NOMO-1 treated with DMSO at 0.1 percent for 48 hours (cell line): ENCODE results near the gene ELANE.
"Not testable (repeated sequence)": the region's sequence is repeated elsewhere in the genome, so short reads cannot be mapped to it uniquely, and the experiment has no call there.

Source experiments
- DNase-seq: peaks from one replicate; lab custom pipeline; 2025; ENCODE audit not compliant: unreplicated experiment; lab: John Stamatoyannopoulos, UW

ELANE gene

DNA sequence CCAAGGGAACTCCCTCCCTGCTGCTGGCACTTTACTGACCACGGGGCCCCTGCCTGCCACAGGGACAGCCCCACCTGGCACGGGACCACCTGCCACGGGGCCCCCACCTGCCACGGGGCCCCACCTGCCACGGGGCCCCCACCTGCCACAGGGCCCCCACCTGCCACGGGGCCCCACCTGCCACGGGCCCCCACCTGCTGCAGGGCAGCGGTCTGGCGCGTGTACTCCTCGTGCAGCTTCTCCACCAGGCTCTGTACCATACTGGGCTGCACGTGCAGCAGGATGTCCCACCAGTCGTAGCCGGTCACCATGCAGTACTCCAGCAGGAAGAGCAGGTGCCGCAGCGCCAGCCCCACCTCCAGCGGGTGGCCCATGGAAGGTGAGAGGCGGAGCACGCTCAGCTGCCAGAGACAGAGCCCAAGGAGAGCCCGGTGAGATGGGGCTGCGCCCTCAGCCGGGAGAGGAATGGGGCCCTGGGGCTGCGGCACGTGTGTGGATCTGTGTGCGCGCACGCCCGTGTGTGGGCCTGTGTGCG lies 24.7 kb downstream of the ELANE start:
- no peak for DNase-seq

DNA sequence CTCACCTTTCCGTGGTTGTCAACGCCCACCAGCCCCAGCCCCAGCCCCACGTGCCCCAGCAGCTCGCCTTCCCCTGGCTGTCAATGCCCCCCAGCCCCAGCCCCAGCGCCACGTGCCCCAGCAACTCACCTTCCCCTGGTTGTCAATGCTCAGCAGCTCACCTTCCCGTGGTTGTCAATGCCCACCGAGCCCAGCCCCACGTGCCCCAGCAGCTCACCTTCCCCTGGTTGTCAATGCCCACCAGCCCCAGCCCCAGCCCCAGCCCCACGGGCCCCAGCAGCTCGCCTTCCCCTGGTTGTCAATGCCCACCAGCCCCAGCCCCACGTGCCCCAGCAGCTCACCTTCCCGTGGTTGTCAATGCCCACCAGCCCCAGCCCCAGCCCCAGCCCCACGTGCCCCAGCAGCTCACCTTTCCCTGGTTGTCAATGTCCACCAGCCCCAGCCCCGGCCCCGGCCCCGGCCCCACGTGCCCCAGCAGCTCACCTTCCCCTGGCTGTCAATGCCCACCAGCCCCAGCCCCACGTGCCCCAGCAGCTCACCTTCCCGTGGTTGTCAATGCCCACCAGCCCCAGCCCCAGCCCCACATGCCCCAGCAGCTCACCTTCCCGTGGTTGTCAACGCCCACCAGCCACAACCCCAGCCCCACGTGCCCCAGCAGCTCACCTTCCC lies 26.0 kb downstream of the ELANE start:
- not testable (repeated sequence) for DNase-seq

DNA sequence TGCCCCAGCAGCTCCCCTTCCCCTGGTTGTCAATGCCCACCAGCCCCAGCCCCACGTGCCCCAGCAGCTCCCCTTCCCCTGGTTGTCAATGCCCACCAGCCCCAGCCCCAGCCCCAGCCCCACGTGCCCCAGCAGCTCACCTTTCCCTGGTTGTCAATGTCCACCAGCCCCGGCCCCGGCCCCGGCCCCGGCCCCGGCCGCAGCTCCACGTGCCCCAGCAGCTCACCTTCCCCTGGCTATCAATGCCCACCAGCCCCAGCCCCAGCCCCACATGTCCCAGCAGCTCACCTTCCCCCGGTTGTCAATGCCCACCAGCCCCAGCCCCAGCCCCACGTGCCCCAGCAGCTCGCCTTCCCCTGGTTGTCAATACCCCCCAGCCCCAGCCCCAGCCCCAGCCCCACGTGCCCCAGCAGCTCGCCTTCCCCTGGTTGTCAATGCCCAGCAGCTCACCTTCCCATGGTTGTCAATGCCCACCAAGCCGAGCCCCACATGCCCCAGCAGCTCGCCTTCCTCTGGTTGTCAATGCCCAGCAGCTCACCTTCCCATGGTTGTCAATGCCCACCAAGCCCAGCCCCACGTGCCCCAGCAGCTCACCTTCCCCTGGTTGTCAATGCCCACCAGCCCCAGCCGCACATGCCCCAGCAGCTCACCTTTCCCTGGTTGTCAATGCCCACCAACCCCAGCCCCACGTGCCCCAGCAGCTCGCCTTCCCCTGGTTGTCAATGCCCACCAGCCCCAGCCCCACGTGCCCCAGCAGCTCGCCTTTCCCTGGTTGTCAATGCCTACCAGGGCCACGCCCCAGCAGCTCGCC lies 26.9 kb downstream of the ELANE start:
- not testable (repeated sequence) for DNase-seq

DNA sequence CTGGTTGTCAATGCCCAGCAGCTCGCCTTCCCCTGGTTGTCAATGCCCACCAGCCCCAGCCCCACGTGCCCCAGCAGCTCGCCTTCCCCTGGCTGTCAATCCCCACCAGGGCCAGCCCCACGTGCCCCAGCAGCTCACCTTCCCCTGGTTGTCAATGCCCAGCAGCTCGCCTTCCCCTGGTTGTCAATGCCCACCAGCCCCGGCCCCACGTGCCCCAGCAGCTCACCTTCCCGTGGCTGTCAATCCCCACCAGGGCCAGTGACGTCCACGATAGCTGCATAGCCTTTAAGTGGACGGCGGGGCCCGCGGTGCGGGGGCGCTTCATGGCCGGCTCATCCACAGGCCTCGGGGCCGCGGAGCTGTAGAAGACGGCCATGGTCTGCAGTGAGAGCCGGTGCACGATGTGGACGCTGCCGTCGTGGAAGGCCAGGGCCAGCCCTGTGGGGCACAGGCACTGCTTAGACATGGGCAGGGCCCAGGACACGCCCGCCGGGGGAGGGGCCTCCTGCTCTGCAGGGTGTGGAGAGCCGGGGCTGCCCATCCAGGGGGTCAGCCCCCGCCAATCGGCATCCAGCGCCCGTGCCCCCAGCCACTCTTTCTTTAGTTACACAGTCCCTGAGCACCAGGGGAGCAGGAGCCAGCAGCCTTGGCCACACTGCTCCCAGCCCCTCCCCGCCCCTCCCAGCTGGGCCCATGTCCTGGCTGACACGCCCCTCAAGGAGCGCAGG lies 27.8 kb downstream of the ELANE start:
- no peak for DNase-seq

DNA sequence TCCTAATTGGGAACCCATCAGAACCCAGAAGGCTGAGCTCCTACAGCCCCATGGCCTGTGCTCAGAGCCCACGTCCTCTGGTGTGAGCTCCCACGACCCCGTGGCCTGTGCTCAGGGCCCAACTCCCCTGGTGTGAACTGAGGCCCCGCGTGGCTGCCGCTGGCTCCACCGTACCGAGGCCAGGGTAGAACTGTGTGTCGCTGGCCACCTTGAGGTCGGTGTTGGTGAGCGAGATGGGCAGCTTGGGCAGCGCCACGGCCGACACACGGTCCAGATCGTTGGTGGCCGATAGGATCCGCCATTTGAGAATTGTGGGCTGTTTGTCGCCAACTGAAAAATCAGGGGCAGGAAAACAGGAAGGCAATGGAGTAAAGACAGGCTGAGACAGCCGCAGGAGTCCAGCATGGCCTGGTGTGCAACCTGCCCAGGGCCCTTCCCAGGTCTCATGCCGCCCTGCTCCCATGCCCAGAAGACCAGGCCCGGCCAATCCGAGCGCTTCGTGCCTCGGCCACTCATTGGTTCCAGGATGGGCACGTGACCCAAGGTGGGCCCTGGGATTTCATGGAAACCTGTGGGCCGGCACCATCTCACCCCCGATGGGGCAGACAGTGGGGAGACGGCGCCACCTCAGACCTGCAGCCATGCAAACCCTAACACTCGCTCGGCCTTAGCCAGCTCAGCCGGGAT lies 29.4 kb downstream of the ELANE start:
- DNase-seq, result no peak

DNA sequence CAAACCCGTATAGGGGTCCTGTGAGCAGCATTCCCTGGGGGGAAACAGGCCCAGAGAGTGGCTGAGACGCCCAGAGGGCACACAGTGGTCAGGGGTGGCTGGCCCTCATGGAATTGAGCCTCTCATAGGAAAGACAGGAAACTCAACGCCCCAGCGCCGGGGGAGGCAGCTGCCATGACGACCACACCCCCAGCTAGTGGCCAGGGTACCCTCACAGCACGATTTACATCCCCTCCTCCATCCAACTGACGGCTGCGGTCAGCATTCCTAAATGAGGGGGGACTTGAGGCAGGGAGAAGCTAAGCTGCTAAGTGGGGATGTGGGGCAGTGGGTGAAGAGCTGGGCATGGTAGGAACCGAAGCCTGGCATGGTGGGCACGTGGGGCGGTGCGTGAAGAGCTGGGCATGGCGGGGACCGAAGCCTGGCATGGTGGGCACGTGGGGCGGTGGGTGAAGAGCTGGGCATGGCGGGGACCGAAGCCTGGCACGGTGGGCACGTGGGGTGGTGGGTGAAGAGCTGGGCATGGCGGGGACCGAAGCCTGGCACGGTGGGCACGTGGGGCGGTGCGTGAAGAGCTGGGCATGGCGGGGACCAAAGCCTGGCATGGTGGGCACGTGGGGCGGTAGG lies 30.9 kb downstream of the ELANE start:
- DNase-seq, result no peak

DNA sequence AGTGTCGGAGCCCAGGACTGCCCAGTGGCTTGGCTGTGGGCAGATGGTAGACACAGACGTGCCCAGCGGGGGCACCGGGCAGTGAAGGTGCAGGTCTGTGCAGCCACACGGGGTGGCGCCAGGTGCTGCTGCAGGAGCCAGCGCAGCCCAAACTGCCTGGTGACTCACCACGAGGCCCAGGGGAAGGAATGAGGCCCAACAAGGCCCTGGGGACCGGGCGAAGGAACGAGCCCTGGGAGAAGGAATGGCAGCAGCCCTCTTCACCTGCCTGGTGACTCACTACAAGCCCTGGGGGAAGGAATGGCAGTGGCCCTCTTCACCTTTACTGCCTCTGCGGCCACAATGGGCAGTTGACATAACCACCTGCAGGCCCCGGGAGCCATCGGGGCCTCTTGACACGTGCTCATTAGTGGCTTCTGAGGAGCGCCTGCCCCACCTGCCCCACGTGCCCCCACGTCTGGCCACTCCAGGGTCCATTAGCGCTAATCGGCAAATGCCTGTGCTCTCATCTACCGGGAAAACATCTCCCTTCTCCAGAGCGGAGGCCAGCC lies 31.6 kb downstream of the ELANE start:
- DNase-seq, result no peak

DNA sequence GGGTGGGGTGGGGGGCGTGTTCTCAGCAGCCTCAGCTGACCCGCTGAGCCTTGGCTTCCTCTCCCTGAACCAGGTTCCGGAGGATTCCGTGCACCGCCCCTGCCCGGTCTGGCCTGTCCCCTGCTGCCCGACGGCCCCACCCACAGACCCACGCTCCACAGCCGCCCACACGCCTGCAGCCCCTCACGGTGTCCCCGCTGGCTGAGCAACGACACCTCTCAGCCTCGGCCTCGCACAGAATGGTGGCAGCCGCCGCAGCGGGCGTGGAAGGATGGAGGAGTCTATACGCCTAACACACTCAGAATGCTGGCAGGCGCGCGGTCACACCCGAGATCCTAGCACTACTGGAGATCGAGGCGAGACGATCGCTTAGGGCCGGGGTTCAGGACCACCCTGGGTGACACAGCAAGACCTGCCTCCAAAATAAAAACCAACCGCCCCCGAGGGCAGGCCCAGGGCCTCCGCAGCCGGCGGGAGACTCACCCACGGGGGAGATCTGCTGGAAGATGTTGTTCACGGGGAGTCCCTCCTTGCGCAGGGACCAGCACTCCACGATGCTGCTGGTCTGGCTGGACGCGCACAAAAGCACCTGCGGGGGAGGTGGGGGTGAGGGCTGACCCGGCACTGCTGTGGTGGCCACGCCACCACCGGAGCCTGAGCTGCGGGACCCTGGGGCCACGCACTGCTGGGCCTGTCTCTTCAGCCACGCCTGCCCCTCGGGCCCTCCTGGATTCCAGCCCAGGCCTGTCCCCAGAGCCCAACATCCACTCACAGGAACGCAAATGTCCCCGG lies 32.5 kb downstream of the ELANE start:
- DNase-seq, result no peak

DNA sequence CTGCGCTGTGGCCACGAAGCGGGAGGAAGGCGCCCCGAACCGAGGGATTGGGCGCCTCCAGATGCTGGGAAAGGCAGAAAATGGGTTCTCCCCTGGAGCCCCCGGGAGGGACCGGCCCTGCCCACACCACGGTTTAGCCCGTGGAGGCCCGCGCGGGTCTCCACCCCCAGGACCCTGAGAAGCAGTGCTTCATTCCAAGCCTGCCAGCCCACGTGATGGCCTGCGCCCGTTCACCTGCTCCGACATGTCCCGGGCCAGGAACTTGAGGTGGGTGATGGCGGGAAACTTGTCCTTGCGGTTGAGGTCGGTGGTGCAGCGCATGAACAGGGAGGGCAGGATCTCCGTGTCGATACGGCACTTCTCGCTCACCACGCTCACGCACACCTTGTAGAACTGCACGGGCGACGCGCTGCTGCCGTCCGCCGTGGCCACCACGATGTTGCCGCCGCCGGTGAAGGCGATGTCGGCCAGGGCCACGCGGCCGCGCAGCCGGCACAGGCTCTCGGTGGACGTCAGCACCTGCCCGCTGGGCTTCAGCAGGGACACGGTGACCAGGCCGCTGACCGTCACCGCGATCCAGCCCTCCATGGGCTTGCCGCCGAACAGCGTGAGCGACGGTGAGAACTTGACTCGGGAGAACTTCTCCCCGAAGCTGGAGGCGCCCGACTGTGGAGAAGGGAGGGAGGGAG lies 33.6 kb downstream of the ELANE start:
- no peak for DNase-seq

DNA sequence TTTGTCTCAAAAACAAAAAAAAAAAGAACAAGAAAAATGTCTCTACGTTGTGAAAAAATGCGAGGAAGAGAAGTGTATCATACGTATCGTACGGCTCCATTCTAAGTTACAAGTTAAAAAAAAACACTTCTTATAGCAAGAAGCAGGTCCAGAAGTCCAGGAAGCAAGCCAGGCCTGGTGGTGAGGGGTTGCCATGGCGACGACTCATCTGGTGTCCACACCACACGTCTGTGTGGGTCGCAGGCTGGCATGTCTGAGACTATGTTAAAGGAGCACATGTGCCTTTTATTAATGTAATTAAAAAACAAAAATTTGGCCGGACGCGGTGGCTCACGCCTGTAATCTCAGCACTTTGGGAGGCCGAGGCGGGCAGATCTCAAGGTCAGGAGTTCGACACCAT lies 35.0 kb downstream of the ELANE start:
- no peak for DNase-seq

DNA sequence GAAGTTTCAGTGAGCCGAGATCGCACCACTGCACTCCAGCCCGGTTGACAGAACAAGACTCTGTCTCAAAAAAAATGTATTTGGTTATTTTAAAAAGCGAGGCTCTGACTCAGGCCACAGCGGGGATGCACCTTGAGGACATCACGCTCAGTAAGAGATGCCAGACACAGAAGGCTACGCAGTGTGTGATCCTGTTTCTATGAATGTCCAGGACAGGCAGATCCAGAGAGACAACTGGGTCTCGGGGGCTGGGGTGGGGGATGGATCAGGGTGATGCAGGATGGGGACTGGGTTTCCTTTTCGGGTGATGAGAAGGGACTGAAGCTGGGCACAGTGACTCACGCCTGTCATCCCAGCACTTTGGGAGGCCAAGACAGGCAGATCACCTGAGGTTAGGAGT lies 35.5 kb downstream of the ELANE start:
- DNase-seq, result no peak

DNA sequence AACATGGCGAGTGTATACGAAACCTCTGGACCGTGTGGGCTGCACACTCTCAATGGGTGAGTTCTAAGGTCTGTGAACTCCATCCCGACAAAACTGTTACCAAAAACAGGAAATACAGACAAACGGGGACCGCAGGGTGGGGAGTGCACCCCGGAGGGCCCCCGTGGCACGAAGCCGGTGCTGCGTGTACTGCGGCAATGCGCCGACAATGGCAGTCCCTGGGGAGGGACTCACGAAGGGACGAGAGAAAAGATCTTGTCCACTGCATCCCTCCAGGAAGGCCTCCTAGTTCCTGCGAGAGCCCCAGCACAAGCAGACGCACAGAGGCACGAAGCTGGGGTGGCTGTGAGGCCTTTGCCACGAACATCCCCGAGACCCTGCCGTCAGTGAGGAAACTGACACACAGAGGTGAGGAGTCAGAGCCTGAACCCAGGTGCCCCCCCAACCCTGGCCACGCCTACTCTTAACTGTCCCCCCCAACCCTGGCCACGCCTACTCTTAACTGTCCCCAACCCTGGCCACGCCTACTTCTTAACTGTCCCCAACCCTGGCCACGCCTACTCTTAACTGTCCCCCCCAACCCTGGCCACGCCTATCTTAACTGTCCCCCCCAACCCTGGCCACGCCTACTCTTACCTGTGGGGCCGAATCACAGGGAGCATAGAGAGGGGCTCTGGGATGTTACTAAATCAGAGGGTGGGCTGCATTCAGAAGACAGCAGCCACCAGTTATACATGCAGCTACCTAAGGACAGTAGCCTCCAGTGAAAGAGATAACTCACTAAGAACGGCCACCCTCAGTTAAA lies 36.7 kb downstream of the ELANE start:
- no peak for DNase-seq

DNA sequence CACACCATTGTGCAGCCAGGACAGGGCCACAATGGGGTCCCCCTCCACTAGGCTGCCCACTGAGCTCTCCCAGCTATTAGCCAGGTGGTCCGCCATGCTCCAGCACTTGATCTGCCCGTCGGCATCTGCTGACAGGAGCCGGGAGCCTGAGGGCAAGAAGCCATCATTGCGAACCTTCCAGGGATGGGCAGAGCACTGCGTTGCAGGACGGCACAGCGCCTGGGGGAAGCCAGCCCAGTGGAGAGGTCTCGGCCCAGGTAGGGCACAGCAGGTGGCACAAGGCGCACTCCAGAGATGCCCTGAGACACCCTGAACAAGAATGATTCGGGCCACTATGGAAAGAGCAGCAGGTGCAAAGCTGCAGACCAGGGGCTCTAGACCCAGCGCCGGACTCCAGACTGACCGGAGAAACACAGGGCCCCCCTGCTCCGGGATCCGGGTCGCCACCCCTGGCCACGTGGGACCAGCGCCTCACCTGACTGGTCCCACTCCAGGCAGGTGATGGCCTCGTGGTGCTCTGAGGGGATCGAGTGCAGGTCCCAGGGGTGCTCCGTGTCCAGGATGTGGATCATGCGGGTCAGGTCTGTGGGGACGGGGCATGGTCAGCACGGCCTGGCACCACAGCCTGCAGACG lies 37.7 kb downstream of the ELANE start:
- no peak for DNase-seq

DNA sequence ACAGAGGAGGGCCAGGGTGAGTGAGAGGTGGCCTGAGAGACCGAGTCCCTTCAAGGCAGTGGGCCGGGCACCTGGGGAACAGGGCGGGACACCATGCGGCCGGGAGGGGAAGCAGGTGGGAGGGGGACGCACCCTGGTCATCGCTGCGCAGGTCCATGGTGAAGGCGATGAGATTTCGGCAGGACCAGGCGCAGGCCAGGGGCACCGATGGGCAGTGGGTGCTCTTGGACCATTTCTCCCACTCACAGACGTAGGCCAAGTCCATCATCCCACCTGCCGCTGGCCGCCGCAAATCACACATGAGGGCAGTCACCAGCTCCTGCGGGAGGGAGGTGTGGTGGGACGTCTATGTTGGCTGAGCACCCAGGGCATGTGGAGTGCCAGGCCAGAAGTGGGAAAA lies 38.7 kb downstream of the ELANE start:
- DNase-seq, result no peak

DNA sequence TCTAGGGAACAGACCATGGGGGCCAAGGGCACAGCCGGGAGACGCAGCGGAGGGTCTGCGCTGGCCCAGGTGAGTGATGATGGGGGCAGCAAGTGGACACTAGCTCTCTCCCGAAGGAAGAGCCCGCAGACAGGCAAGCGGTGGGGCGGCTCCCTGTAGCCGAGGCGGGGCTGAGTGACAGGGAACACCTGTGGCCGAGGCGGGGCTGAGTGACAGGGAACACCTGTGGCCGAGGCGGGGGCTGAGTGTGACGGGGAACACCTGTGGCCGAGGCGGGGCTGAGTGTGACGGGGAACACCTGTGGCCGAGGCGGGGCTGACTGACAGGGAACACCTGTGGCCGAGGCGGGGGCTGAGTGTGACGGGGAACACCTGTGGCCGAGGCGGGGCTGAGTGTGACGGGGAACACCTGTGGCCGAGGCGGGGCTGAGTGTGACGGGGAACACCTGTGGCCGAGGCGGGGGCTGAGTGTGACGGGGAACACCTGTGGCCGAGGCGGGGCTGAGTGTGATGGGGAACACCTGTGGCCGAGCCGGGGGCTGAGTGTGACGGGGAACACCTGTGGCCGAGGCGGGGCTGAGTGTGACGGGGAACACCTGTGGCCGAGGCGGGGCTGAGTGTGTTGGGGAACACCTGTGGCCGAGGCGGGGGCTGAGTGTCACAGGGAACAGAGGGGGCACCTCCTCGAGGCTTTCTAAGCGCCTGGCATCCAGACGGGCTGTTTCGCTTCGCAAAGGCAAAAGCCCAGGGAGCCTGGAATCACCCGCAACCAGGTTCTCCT lies 39.5 kb downstream of the ELANE start:
- DNase-seq, result not testable (repeated sequence)

DNA sequence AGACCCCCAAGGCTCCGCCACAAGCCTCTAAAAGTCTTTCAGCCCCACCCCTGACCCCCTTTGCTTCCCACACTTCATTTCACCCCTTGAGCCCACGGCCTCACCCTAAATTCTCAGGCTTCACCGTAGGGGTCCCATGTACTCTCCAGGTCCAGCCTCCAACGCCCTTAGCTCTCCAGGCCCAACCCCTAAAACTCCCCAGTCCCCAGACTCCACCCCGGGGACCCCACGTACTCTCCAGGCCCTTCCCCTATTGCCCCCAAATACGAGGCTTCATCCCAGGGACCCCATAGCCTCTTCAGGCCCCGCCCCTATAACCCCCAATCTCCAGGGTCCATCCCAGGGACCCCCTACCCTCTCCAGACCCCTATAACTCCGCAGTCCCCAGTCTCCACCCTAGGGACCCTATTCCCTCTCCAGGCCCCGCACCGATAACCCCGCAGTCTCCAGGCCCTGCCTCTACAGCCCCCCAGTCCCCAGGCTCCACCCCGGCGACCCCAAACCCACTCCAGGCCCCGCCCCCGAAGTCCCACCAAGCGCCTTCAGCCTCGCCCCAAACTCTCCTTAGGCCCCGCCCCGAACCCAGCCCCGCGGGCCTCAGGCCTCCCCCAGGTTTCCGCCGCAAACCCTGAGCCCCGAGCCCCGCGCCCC lies 40.3 kb downstream of the ELANE start:
- DNase-seq, result no peak
